Measurements from ENCODE around the gene PTRH1.

DNA sequence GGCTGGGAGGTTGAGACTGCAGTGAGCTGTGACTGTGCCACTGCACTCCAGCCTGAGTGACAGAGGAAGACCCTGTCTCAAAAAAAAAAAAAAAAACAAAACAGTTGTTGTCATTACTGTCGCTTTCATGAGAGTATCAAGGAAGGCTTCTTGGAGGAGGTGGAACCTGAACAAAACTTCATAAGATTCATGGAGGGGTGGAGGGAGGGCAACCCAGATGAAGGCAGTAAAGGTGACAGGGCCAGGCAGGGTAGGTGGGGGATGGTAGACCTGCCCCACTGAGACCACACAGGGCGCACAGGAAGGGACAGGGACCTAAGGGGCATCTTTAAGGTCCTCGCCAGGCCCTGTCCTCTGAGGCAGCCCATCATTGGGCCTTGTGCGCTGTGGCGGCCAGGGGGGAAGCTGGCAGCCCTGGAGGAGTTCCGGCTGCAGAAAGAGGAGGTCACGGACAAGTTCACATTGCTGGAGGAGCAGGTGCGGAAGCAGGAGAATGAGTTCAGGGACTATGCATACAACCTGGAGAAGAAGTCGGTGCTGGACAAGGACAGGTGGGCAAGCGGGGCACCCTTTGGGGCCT lies 5.2 kb downstream of the PTRH1 start:
- TF ChIP-seq POLR2A (IDR thresholded peaks at IDR 0.05) = no peak
- TF ChIP-seq, protein P1, sequence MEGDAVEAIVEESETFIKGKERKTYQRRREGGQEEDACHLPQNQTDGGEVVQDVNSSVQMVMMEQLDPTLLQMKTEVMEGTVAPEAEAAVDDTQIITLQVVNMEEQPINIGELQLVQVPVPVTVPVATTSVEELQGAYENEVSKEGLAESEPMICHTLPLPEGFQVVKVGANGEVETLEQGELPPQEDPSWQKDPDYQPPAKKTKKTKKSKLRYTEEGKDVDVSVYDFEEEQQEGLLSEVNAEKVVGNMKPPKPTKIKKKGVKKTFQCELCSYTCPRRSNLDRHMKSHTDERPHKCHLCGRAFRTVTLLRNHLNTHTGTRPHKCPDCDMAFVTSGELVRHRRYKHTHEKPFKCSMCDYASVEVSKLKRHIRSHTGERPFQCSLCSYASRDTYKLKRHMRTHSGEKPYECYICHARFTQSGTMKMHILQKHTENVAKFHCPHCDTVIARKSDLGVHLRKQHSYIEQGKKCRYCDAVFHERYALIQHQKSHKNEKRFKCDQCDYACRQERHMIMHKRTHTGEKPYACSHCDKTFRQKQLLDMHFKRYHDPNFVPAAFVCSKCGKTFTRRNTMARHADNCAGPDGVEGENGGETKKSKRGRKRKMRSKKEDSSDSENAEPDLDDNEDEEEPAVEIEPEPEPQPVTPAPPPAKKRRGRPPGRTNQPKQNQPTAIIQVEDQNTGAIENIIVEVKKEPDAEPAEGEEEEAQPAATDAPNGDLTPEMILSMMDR (IDR thresholded peaks at IDR 0.05) = no peak

All from stomach (tissue), 4 donors.